Subcutaneous adipose tissue (tissue), 4 donors: Measurements from ENCODE around the gene PTPRO. TPM values are rescaled to one million over a fixed set of nuclear protein-coding genes. Genes with fewer than 3 reads are reported as not detected.

Experiments
- total RNA-seq, 4 donors: library from RNA; depleted of rRNA; stranded (reverse); fragments of >200 nt; gene quantifications; one replicate each; pipeline ENCODE4 v1.1.0, GENCODE V29; 2016
- TF ChIP-seq, protein P1 (sequence below): fragments of 450-650 bp; IDR thresholded peaks from one replicate; pipeline ENCODE4 v1.5.1; 2016; ENCODE audit warnings: low read depth, mild to moderate bottlenecking, control low read depth, antibody characterized with exemption, moderate library complexity

Gene PTPRO
- total RNA-seq, 4 donors from 2014 or later = 0.75 to 24.5 (median 4.0) TPM

DNA sequence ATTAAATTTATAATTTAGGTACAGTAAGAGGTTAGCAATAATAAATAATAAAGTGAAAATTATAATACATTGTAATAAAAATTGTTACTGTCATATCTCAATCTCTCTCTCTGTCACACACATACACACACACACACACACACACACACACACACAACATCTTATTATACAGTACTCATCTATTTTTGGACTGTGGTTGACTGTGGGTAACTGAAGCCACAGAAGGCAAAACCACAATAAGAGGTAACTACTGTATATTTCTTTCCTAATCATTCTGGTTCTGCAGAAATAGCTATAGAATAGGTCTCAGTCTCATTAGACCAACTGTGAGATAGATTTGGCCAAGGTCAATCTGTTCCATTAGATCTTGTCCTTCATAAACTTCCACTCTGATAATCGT is 33.1 kb upstream of the PTPRO start:
- TF ChIP-seq, protein P1, sequence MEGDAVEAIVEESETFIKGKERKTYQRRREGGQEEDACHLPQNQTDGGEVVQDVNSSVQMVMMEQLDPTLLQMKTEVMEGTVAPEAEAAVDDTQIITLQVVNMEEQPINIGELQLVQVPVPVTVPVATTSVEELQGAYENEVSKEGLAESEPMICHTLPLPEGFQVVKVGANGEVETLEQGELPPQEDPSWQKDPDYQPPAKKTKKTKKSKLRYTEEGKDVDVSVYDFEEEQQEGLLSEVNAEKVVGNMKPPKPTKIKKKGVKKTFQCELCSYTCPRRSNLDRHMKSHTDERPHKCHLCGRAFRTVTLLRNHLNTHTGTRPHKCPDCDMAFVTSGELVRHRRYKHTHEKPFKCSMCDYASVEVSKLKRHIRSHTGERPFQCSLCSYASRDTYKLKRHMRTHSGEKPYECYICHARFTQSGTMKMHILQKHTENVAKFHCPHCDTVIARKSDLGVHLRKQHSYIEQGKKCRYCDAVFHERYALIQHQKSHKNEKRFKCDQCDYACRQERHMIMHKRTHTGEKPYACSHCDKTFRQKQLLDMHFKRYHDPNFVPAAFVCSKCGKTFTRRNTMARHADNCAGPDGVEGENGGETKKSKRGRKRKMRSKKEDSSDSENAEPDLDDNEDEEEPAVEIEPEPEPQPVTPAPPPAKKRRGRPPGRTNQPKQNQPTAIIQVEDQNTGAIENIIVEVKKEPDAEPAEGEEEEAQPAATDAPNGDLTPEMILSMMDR = no peak

DNA sequence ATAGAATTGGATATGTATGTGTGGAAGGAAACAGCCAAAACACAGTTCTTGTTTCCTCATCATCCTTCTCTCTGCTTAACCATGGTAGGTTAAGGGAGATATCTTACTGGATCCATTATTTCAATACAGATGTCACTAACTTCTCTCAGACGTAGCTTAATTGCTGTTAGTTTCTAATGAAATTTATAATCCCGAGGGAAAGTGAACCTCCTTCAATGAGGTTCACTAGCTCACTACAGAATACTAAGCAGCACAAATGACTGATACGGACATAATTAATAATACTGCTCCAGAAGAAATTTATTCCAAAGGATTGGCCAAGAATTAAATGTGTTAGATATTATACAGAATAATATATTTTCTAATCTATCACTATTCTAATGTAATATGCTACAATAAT is 28.6 kb upstream of the PTPRO start:
- TF ChIP-seq, protein P1 = no peak

DNA sequence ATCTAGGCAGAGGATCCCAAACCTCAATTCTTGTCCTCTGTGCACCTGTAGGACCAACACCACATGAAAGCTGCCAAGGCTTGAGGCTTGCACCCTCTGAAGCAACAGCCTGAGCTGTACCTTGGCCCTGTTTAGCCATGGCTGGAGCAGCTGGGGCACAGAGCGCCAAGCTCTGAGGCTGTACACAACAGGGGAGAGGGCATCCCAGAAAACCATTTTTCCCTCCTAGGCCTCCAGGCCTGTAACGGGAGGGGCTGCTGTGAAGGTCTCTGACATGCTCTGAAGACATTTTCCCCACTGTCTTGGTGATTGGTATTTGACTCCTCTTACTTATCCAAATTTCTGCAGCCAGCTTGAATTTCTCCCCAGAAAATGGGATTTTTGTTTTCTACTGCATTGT is 22.4 kb upstream of the PTPRO start:
- TF ChIP-seq, protein P1 = no peak

DNA sequence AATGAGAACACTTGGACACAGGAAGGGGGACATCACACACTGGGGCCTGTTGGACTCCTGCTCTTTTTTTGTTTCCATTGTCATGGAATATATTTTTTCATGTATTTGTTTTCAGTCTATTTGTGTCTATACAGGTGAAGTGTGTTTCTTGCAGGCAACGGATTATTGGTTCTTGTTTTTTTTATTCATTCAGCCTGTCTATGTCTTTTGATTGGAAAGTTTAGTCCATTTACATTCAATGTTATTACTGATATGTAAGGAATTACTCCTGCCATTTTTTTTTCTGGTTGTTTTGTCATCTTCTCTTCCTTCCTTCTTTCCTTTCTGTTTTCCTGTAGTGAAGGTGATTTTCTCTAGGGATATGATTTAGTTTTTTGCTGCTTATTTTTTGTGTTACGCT is 18.0 kb upstream of the PTPRO start:
- TF ChIP-seq, protein P1 = no peak

DNA sequence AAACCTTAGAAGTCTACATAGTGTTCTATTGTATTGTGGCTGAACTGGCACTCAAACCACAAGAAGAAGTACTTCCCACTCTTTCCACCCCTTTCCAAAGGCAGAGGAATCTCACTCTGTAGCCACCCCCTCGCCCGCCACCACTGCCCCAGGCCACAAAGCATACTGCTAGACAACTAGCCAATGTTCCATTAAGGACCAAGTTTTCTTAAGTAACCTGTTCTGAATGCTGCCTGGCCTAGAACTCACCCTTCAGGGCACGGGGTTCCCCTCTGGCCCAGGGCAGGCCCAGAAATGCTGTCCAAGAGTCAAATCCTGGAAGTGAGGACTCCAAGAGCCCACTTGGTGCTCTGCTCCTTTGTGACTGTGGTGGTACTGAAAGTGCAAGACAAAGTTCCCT is 15.7 kb upstream of the PTPRO start:
- TF ChIP-seq, protein P1 = no peak

DNA sequence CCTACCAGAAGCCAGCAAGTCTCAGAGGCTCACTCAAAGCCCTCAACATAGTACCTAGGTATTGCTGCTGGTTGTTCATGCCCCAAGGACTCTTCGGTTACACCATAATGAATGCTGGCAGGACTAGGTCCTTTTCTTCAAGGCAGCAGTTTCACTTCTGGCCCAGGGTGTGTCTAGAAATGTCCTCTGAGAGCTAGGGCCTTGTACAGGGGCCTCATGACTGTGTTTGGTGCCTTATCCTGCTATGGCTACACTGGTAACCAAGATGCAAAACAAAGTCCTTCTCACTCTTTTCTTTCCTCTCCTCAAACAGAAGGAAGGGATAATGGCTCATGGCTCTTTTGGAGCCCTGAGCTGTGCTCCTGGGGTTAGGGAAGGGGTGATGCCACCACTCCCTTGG is 15.2 kb upstream of the PTPRO start:
- TF ChIP-seq, protein P1 = no peak

DNA sequence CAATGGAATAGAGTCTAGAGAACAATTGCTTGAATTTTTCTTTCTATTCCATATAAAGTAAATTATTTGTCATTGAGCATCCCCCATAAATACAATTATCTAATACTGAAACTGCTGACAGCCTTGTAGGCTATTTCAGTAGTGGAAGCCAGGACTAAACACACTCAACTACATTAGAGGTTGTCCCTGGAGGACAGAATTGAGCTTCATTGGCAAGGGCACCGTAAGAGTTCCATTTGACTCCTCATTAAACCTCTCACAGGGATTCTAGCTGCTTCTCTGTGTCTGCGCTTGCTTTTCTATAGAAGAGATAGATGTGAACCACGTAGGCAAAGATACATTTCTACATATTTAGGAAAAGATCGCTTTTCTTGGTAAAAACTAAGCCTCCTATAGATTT is 3.5 kb upstream of the PTPRO start:
- TF ChIP-seq, protein P1 = no peak
